ENCODE results near the gene ZNF532.

Gene ZNF532

DNA sequence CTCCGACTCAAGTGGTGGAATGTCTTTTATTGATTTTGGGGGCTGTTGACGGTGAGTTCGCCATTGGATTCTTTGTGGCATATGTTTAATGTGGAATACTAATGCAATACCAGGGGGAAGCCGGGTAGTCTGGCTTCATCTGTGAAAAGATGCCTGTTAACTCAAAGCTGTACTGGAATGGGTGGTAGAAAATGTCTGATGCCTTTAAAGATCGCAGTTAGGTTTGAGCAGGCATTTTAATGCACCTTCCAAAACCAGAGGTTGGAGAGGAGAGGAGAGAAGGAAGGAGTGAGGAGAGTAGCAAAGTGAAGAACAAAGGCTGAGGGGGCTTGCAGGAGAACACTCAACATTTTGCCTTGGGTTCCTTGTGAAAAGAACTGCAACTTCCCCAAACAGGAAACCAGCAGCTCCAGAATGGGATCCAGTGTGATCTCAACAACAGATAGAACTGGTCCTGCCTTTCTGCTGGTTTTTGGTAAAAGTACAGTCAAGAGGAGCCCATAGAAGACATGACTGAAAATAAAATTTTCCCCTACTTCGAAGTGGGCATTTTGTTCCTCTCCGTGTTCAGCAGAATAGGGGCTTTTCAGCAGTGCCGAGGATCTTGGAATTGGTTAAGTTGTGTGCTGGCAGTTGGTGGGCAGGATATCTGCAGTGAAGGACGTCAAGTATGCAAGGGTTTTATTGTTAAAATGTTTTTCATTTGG lies 1.5 kb downstream of the ZNF532 start:
- TF ChIP-seq, protein P1, sequence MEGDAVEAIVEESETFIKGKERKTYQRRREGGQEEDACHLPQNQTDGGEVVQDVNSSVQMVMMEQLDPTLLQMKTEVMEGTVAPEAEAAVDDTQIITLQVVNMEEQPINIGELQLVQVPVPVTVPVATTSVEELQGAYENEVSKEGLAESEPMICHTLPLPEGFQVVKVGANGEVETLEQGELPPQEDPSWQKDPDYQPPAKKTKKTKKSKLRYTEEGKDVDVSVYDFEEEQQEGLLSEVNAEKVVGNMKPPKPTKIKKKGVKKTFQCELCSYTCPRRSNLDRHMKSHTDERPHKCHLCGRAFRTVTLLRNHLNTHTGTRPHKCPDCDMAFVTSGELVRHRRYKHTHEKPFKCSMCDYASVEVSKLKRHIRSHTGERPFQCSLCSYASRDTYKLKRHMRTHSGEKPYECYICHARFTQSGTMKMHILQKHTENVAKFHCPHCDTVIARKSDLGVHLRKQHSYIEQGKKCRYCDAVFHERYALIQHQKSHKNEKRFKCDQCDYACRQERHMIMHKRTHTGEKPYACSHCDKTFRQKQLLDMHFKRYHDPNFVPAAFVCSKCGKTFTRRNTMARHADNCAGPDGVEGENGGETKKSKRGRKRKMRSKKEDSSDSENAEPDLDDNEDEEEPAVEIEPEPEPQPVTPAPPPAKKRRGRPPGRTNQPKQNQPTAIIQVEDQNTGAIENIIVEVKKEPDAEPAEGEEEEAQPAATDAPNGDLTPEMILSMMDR (conservative IDR thresholded peaks at IDR 0.05), result no peak
- peak overlapping the region; percentile 36; the same call in 1 of the 2 replicates for H3K27ac ChIP-seq

DNA sequence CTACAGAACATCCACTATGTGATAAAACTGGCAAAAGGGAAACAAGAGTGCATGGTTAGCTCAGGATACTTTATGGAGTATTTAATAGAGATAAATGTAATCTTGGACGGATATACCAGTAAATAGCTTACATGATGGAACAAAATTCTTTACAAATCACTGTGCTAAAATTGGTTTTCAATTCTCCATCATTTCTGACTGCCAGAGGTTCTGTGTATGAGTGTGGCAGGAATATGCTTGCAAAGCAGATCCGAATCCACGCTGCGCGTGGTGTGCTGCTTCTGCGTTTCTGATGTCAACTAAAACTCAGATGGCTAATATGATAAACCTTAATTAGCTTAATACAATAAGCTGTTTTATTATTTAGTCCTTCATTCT lies 2.1 kb downstream of the ZNF532 start:
- TF ChIP-seq, protein P1 (conservative IDR thresholded peaks at IDR 0.05), result no peak
- H3K27ac ChIP-seq, result peak overlapping the region; percentile 36; the same call in 1 of the 2 replicates

- H3K27ac ChIP-seq, result no peak overlapping the region
- TF ChIP-seq, protein P1 (conservative IDR thresholded peaks at IDR 0.05), result no peak
Measured at GRCh38 chr18:58867281-58867961, 2.7 kb downstream of the ZNF532 start.

DNA sequence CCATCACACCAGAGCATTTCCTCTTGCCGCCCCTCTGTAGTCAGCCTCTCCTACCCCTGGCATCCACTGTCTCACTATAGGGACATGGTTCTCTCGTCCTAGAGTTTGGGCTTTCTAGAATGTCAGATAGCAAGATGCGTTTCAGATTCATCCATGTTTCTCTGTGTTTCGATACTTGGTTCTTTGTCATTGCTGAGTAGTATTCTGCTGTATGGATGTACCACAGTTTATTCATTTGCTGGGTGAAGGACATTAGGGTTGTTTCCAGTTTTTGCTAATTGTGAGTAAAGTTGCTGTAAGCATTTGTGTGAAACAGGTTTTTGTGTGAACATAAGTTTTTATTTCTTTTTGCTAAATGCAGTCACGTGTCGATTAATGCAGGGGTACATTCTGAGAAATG lies 3.8 kb downstream of the ZNF532 start:
- no peak overlapping the region for H3K27ac ChIP-seq
- TF ChIP-seq, protein P1 (conservative IDR thresholded peaks at IDR 0.05), result no peak

- TF ChIP-seq, protein P1 (conservative IDR thresholded peaks at IDR 0.05), result no peak
Measured at GRCh38 chr18:58870130-58870529, 5.5 kb downstream of the ZNF532 start.

GRCh38 chr18:58870621-58871020 lies 5.9 kb downstream of the ZNF532 start:
- H3K27ac ChIP-seq, result no peak overlapping the region

More at GRCh38 chr18:58870130-58870529, 5.5 kb downstream of the ZNF532 start:
- H3K27ac ChIP-seq, result no peak overlapping the region

More at GRCh38 chr18:58870621-58871020, 5.9 kb downstream of the ZNF532 start:
- TF ChIP-seq, protein P1 (conservative IDR thresholded peaks at IDR 0.05), result no peak
